KMS-11 (cell line): ENCODE data around the gene VAMP8.

Experiments used
- H2AFZ ChIP-seq: fragments of 200-600 bp; sonication (generic); 2 replicates; pipeline ENCODE4 v1.6.1; 2016; ENCODE audit warnings: antibody characterized with exemption, mixed run types, low read depth
- H3K27ac ChIP-seq: fragments of 200-600 bp; sonication (generic); 2 replicates; pipeline ENCODE4 v1.6.1; 2016; ENCODE audit warnings: mild to moderate bottlenecking, mixed run types
- H3K27me3 ChIP-seq: fragments of 200-600 bp; sonication (generic); 2 replicates; pipeline ENCODE4 v1.6.1; 2017; ENCODE audit warnings: mild to moderate bottlenecking, low read depth, mixed run types, moderate library complexity; ENCODE audit not compliant: insufficient read depth
- H3K36me3 ChIP-seq: fragments of 200-600 bp; sonication (generic); 2 replicates; pipeline ENCODE4 v1.6.1; 2017; ENCODE audit warnings: mild to moderate bottlenecking, mixed run types; ENCODE audit not compliant: insufficient read depth
- H3K4me1 ChIP-seq: fragments of 200-600 bp; sonication (generic); 2 replicates; pipeline ENCODE4 v1.6.1; 2016; ENCODE audit warnings: mild to moderate bottlenecking, low read depth, mixed run types; ENCODE audit not compliant: poor library complexity, severe bottlenecking
- H3K4me2 ChIP-seq: fragments of 200-600 bp; sonication (generic); 2 replicates; pipeline ENCODE4 v1.7.0; 2016; ENCODE audit warnings: mild to moderate bottlenecking, mixed run types
- H3K4me3 ChIP-seq: fragments of 200-600 bp; sonication (generic); IDR thresholded peaks from 2 replicates; pipeline ENCODE4 v1.6.1; 2017; ENCODE audit warnings: low read depth, low read length, mixed read lengths; ENCODE audit not compliant: insufficient read depth
- H3K79me2 ChIP-seq: fragments of 200-600 bp; sonication (generic); 2 replicates; pipeline ENCODE4 v1.6.1; 2016; ENCODE audit warnings: low read depth, mixed run types; ENCODE audit not compliant: insufficient read depth
- H3K9ac ChIP-seq: fragments of 200-600 bp; sonication (generic); 2 replicates; pipeline ENCODE4 v1.6.1; 2016; ENCODE audit warnings: mild to moderate bottlenecking, mixed run types
- H4K20me1 ChIP-seq: fragments of 200-600 bp; sonication (generic); 2 replicates; pipeline ENCODE4 v1.6.1; 2016; ENCODE audit warnings: mild to moderate bottlenecking, mixed run types; ENCODE audit not compliant: insufficient read depth
- TF ChIP-seq, protein P1 (sequence below): fragments of 200-600 bp; sonication (generic); conservative IDR thresholded peaks from 2 replicates; pipeline ENCODE4 v1.6.1; 2017; ENCODE audit warnings: low read depth, mild to moderate bottlenecking, antibody characterized with exemption, low read length, moderate library complexity, mixed read lengths

Gene VAMP8

DNA sequence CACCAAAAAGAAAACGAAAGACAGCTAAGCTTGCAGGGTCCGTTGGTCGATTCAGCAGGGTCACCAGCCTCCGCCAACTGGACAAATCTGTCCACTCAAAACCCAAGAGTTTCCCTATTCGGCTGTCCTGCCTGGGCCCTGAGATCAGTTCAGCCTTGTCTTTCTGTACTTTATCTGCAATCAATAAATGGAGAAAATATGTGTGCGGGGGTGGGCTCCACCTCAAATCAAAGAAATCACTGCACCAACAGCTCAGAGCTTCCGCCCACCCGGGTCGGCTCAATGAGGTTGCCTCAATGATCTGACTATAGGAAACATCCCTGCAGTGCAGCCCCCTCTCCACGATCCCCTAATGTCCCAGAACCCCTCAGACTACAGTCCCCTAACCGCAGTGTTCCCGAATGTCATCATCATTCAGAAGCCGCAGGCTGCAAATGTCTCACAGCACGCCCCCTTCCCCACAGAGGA, 16.5 kb upstream of the VAMP8 start:
- H2AFZ ChIP-seq = peak overlapping the region; percentile 86
- H3K79me2 ChIP-seq = peaks cover 14% of the 10 kb centered on the region
- TF ChIP-seq, protein P1, sequence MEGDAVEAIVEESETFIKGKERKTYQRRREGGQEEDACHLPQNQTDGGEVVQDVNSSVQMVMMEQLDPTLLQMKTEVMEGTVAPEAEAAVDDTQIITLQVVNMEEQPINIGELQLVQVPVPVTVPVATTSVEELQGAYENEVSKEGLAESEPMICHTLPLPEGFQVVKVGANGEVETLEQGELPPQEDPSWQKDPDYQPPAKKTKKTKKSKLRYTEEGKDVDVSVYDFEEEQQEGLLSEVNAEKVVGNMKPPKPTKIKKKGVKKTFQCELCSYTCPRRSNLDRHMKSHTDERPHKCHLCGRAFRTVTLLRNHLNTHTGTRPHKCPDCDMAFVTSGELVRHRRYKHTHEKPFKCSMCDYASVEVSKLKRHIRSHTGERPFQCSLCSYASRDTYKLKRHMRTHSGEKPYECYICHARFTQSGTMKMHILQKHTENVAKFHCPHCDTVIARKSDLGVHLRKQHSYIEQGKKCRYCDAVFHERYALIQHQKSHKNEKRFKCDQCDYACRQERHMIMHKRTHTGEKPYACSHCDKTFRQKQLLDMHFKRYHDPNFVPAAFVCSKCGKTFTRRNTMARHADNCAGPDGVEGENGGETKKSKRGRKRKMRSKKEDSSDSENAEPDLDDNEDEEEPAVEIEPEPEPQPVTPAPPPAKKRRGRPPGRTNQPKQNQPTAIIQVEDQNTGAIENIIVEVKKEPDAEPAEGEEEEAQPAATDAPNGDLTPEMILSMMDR = no peak

GRCh38 chr2:85561280-85562212, 15.8 kb upstream of the VAMP8 start, which contains the start of gene GGCX:
Gene GGCX, minus strand, starts transcription at chr2:85561493. Its CDS starts 65 bp downstream, at chr2:85561428.
- no peaks in the 10 kb centered on the region for H3K36me3 ChIP-seq
- peaks cover 13% of the 10 kb centered on the region for H3K4me1 ChIP-seq
- H3K79me2 ChIP-seq = peaks cover 14% of the 10 kb centered on the region
- TF ChIP-seq, protein P1 = 0 out of 2 replicates have a peak, but pooled peaks have one; percentile 3
- H4K20me1 ChIP-seq = no peaks in the 10 kb centered on the region
- H3K9ac ChIP-seq = peak within 1 kb of the TSS; percentile 54; the same call in 1 of the 2 replicates
- H3K27ac ChIP-seq = peak within 1 kb of the TSS; percentile 42; the same call in 1 of the 2 replicates
- H3K4me3 ChIP-seq = peak within 1 kb of the TSS; percentile 76
- H2AFZ ChIP-seq = peak within 1 kb of the TSS; percentile 86
- no peaks in the 10 kb centered on the region for H3K27me3 ChIP-seq
- peak within 1 kb of the TSS; percentile 90 for H3K4me2 ChIP-seq

More for the DNA sequence above, 16.5 kb upstream of the VAMP8 start:
- Histone ChIP-seq H3K9ac (peak overlapping the region; percentile 54; the same call in 1 of the 2 replicates), H3K4me3 (peak overlapping the region; percentile 35), H3K27me3 (no peaks in the 10 kb centered on the region), H3K36me3 (no peaks in the 10 kb centered on the region), H4K20me1 (no peaks in the 10 kb centered on the region), H3K4me2 (peak overlapping the region; percentile 89), H3K27ac (no peak overlapping the region), H3K4me1 (peaks cover 13% of the 10 kb centered on the region)

DNA sequence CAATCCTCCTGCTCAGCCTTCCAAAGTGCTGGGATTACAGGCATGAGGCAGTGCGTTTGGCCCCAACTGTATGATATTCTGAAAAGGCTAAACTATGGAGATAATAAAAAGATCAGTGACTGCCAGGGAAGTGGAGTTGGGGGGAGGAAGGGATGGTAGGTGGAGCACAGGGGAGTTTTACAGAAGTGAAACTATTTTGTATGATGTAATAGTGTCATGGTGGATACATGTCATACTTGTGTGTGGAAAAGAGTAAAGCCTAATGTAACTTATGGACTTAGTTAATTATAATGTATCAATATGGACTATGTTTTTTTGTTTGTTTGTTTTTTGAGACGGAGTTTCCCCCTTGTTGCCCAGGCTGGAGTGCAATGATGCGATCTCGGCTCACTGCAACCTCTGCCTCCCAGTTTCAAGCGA, 13.2 kb upstream of the VAMP8 start:
- Histone ChIP-seq H3K27me3 (no peaks in the 10 kb centered on the region), H3K4me2 (no peak overlapping the region), H3K9ac (no peak overlapping the region), H3K4me1 (peaks cover 13% of the 10 kb centered on the region), H3K36me3 (no peaks in the 10 kb centered on the region), H3K27ac (no peak overlapping the region), H2AFZ (no peak overlapping the region), H4K20me1 (no peaks in the 10 kb centered on the region), H3K79me2 (peaks cover 14% of the 10 kb centered on the region), H3K4me3 (no peak overlapping the region)
- TF ChIP-seq, protein P1 = no peak

DNA sequence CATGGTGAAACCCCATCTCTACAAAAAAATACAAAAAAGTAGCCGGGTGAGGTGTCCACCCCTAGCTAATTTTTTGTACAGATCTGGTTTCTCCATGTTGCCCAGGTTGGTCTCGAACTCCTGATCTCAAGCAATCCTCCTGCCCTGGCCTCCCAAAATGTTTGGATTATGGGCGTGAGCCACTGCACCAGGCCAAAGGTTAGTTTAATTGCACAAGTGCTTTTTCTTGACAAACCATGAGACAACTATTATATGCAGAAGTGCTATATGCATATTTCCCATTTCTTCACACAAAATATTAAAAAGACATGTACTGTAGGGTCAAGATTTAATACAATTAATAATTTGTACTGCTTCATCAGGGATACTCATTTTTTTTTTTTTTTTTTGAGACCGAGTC, 11.1 kb upstream of the VAMP8 start:
- Histone ChIP-seq H4K20me1 (no peaks in the 10 kb centered on the region), H3K36me3 (no peaks in the 10 kb centered on the region), H2AFZ (no peak overlapping the region), H3K27me3 (no peaks in the 10 kb centered on the region; the same call in 1 of the 2 replicates), H3K4me2 (no peak overlapping the region), H3K27ac (no peak overlapping the region), H3K9ac (no peak overlapping the region), H3K79me2 (no peaks in the 10 kb centered on the region), H3K4me1 (peaks cover 2% of the 10 kb centered on the region), H3K4me3 (no peak overlapping the region)
- TF ChIP-seq, protein P1 = no peak
